HepG2 (cell line): ENCODE data around the gene SNAP47. TPM values are rescaled to one million over a fixed set of nuclear protein-coding genes. Genes with fewer than 3 reads are reported as not detected.

Experiments used
- DPF2 ChIP-seq: sonication (generic); formaldehyde crosslinking; IDR thresholded peaks from 2 replicates; pipeline ENCODE4 v1.4.0; 2020; ENCODE audit warnings: mild to moderate bottlenecking, low read depth, missing genetic modification reagents, borderline replicate concordance
- EEA1 ChIP-seq: sonication (generic); formaldehyde crosslinking; IDR thresholded peaks from 2 replicates; pipeline ENCODE4 v1.5.1; 2020; ENCODE audit warnings: mild to moderate bottlenecking, missing genetic modification reagents, borderline replicate concordance
- EED ChIP-seq: sonication (generic); formaldehyde crosslinking; IDR thresholded peaks from 2 replicates; pipeline ENCODE4 v1.5.0; 2020; ENCODE audit warnings: mild to moderate bottlenecking, missing genetic modification reagents
- KLF9 ChIP-seq: IDR thresholded peaks from 2 replicates; pipeline ENCODE4 v1.6.1; 2016; ENCODE audit warnings: low read depth
- PITX1 ChIP-seq: sonication (generic); formaldehyde crosslinking; IDR thresholded peaks from 2 replicates; pipeline ENCODE4 v1.5.1; 2020; ENCODE audit warnings: mild to moderate bottlenecking, missing genetic modification reagents
- RERE ChIP-seq: IDR thresholded peaks from 2 replicates; pipeline ENCODE4 v1.6.1; 2016; ENCODE audit warnings: low read depth, missing genetic modification reagents, missing compliant biosample characterization
- SCMH1 ChIP-seq: sonication (generic); formaldehyde crosslinking; IDR thresholded peaks from 2 replicates; pipeline ENCODE4 v1.9.0; 2021; ENCODE audit warnings: missing genetic modification reagents, mild to moderate bottlenecking, borderline replicate concordance
- SMC3 ChIP-seq: IDR thresholded peaks from 2 replicates; pipeline ENCODE4 v1.6.1; 2011; ENCODE audit warnings: low read length, improper control_type of control experiment
- THYN1 ChIP-seq: sonication (generic); formaldehyde crosslinking; IDR thresholded peaks from 2 replicates; pipeline ENCODE4 v1.8.1; 2023; ENCODE audit warnings: low read depth, mild to moderate bottlenecking, moderate library complexity, missing genetic modification reagents, borderline replicate concordance
- YEATS2 ChIP-seq: sonication (generic); formaldehyde crosslinking; IDR thresholded peaks from 2 replicates; pipeline ENCODE4 v1.4.0; 2020; ENCODE audit warnings: missing genetic modification reagents, borderline replicate concordance
- ZBTB7A ChIP-seq: sonication (generic); formaldehyde crosslinking; IDR thresholded peaks from 2 replicates; pipeline ENCODE4 v1.8.0; 2022; ENCODE audit warnings: mild to moderate bottlenecking, missing genetic modification reagents
- ZFP36L2 ChIP-seq: sonication (generic); formaldehyde crosslinking; IDR thresholded peaks from 2 replicates; pipeline ENCODE4 v1.4.0; 2020; ENCODE audit warnings: missing genetic modification reagents
- ZNF484 ChIP-seq: sonication (generic); formaldehyde crosslinking; IDR thresholded peaks from 2 replicates; pipeline ENCODE4 v1.5.1; 2020; ENCODE audit warnings: mild to moderate bottlenecking, low read depth, missing genetic modification reagents, borderline replicate concordance
- ZNF773 ChIP-seq: sonication (generic); formaldehyde crosslinking; IDR thresholded peaks from 2 replicates; pipeline ENCODE4 v1.4.0; 2020; ENCODE audit warnings: missing genetic modification reagents, borderline replicate concordance
- polyA plus RNA-seq, 8 experiments: library from polyadenylated mRNA; depleted of rRNA in 3 of 8; stranded (reverse) in 7 of 8; unstranded in 1 of 8; fragments of >200 nt; fragmentation: Illumina TruSeq in 4 of 8; extraction: Trizol in 4 of 8; gene quantifications; 2 replicates each; pipeline versions ENCODE4 v1.2.1 to v1.2.3, GENCODE V29; 2011 to 2016; ENCODE audit warnings: low read depth in 4 of 8, missing spikeins in 1 of 8, mixed read lengths in 1 of 8; ENCODE audit not compliant: insufficient read depth in 1 of 8
- total RNA-seq, 5 experiments: library from RNA; depleted of rRNA; stranded (reverse); fragments of >200 nt; fragmentation: Illumina TruSeq; extraction: Trizol; gene quantifications; 2 replicates each; pipeline ENCODE4 v1.2.3, GENCODE V29; 2016; ENCODE audit warnings: low read depth in 1 of 5
- TF ChIP-seq, protein P1 (sequence below): sonication (generic); formaldehyde crosslinking; IDR thresholded peaks from 2 replicates; pipeline ENCODE4 v1.4.0; 2020; ENCODE audit warnings: missing genetic modification reagents
- TF ChIP-seq, protein P2 (sequence below): sonication (generic); formaldehyde crosslinking; IDR thresholded peaks from 2 replicates; pipeline ENCODE4 v1.4.0; 2020; ENCODE audit warnings: mild to moderate bottlenecking, low read depth, missing genetic modification reagents
- TF ChIP-seq, protein P3 (sequence below), 2 experiments: sonication (generic) in 1 of 2; formaldehyde crosslinking in 1 of 2; IDR thresholded peaks; 2 replicates each; pipeline versions ENCODE4 v1.5.1 to v1.6.1; 2011 to 2020; ENCODE audit warnings: borderline replicate concordance in 1 of 2, low read depth in 1 of 2, low read length in 1 of 2, mild to moderate bottlenecking in 1 of 2, missing genetic modification reagents in 1 of 2, moderate library complexity in 1 of 2

SNAP47 gene
- total and polyA plus RNA-seq, 2 of the 13 experiments (the other 11 are each of a cell fraction or from before 2014, with no cell fraction given) = 13.6 to 25.1 TPM

DNA sequence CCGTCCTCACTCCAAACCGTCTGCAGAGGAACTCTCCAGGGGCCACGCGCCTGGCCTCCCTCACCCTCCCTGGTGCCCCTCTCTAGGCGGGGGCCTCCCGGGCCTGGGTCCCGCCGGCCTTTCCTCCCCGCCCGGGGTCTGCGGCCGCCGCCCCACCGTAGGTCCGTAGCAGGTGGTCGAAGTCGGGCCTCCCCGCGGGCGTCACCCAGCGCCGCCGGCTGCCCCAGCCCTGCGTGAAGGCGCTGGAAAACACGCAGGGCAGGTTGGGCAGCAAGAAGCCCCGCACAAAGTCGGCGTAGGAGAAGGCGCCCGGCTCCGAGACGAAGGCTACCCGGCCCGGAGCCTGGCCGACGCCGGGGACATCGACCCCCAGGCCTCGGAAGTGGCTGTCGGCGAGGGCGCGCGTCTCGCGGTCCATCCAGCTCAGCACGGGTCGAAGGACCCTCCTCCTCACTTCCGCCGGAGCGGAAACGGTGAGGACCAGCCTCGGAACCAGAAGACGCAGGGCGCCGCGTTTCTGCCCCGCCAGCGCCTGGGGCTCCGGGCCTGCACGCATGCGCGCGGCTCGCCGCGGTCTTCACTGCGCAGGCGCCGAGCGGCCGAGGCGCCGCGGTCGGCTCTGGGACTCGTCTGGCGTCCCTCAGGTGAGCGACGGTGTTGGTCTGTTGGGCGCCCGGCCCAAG is at the start of gene SNAP47, which contains the start of gene JMJD4 (continued):
- no peak for TF ChIP-seq RERE (CRISPR knock-in tag)
- TF ChIP-seq EED (CRISPR knock-in tag) = peak; percentile 94
- no peak; the same call in 1 of the 2 replicates for TF ChIP-seq EEA1 (CRISPR knock-in tag)
- peak; percentile 26; the same call in 1 of the 2 replicates for TF ChIP-seq ZNF773 (CRISPR knock-in tag)
- no peak for TF ChIP-seq SCMH1 (CRISPR knock-in tag)
- TF ChIP-seq SMC3 = no peak
- TF ChIP-seq DPF2 (CRISPR knock-in tag) = no peak
- peak; percentile 59; the same call in 1 of the 2 replicates for TF ChIP-seq PITX1 (CRISPR knock-in tag)
- no peak; the same call in 1 of the 2 replicates for TF ChIP-seq ZNF484 (CRISPR knock-in tag)
- TF ChIP-seq, protein P1, sequence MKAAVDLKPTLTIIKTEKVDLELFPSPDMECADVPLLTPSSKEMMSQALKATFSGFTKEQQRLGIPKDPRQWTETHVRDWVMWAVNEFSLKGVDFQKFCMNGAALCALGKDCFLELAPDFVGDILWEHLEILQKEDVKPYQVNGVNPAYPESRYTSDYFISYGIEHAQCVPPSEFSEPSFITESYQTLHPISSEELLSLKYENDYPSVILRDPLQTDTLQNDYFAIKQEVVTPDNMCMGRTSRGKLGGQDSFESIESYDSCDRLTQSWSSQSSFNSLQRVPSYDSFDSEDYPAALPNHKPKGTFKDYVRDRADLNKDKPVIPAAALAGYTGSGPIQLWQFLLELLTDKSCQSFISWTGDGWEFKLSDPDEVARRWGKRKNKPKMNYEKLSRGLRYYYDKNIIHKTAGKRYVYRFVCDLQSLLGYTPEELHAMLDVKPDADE (CRISPR knock-in tag) = peak; percentile 78; the same call in 1 of the 2 replicates
- no peak for TF ChIP-seq ZFP36L2 (CRISPR knock-in tag)
- TF ChIP-seq, protein P2, sequence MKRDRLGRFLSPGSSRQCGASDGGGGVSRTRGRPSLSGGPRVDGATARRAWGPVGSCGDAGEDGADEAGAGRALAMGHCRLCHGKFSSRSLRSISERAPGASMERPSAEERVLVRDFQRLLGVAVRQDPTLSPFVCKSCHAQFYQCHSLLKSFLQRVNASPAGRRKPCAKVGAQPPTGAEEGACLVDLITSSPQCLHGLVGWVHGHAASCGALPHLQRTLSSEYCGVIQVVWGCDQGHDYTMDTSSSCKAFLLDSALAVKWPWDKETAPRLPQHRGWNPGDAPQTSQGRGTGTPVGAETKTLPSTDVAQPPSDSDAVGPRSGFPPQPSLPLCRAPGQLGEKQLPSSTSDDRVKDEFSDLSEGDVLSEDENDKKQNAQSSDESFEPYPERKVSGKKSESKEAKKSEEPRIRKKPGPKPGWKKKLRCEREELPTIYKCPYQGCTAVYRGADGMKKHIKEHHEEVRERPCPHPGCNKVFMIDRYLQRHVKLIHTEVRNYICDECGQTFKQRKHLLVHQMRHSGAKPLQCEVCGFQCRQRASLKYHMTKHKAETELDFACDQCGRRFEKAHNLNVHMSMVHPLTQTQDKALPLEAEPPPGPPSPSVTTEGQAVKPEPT = no peak; the same call in 1 of the 2 replicates
- no peak for TF ChIP-seq ZBTB7A (CRISPR knock-in tag)
- TF ChIP-seq THYN1 (CRISPR knock-in tag) = no peak
- TF ChIP-seq, protein P3, sequence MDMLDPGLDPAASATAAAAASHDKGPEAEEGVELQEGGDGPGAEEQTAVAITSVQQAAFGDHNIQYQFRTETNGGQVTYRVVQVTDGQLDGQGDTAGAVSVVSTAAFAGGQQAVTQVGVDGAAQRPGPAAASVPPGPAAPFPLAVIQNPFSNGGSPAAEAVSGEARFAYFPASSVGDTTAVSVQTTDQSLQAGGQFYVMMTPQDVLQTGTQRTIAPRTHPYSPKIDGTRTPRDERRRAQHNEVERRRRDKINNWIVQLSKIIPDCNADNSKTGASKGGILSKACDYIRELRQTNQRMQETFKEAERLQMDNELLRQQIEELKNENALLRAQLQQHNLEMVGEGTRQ (IDR thresholded peaks at IDR 0.05; ENCODE audit: low read depth, low read length) = no peak
- TF ChIP-seq, protein P3 (CRISPR knock-in tag; IDR thresholded peaks at IDR 0.05; ENCODE audit: borderline replicate concordance) = no peak; the same call in 1 of the 2 replicates
- no peak; the same call in 1 of the 2 replicates for TF ChIP-seq KLF9 (CRISPR knock-in tag)
- peak; percentile 98 for TF ChIP-seq YEATS2 (CRISPR knock-in tag)
